ENCODE data around the gene ADGRD1. TPM values are rescaled to one million over a fixed set of nuclear protein-coding genes. Genes with fewer than 3 reads are reported as not detected.
"Not testable (repeated sequence)": the region's sequence is repeated elsewhere in the genome, so short reads cannot be mapped to it uniquely, and the experiment has no call there.

Gene ADGRD1
- polyA plus RNA-seq, 1 of the 3 experiments (the other 2 are of a cell fraction) = not detected

DNA sequence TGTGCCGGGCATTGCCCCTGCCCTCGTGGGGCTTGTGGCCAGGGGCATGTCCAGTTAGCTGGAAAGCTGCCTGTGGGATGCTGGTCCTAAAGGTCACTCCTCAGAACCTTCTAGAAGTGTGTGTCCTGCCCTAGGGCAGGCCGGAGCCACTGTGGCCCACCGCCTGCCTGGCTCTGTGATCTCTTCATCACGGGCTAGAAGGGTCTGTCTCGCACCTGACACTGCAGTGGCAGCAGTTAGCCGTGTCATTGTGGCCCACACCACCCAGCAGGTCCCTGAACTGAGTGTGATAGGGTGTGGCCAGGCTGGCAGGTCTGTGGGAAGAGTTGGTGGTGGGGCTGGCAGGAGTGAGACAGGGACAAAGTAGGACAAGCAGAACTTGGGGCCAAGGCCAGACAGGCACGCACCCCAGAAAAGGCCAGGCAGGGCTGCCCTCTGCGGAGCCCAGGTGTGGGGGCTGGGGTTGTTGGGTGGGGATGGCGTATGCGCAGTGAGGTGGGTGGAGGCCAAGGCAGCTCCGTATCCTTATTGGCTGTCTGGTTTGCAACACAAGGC is 41.2 kb downstream of the ADGRD1 start:
- H3F3A ChIP-seq (replicated peaks; ENCODE audit: insufficient read depth) = no peaks in the 10 kb centered on the region
- no peaks in the 10 kb centered on the region for H3K79me2 ChIP-seq (ENCODE audit: insufficient read depth)
- peaks cover 0 to 4% of the 10 kb centered on the region in 2 experiments; a peak in 1 of 4 replicates for H3K4me1 ChIP-seq (ENCODE audit: control insufficient read depth in 1 of 2, insufficient read depth in 2 of 2, low read depth in 1 of 2, low read length in 1 of 2)
- H3K27me3 ChIP-seq (ENCODE audit: insufficient read depth) = no peaks in the 10 kb centered on the region
- no peak overlapping the region for H3K9ac ChIP-seq
- H3K4me3 ChIP-seq (ENCODE audit: low read depth in 2 of 2, low read length in 1 of 2) = no peak overlapping the region
- no peaks in the 10 kb centered on the region for H3K9me2 ChIP-seq
- no peak overlapping the region for H3K27ac ChIP-seq (ENCODE audit: low read depth in 2 of 2, low read length in 1 of 2)
- WGBS (ENCODE audit: low lambda C conversion rate) = 56% methylated on average over 7 of the region's 12 CpGs
- no peaks in the 10 kb centered on the region for H3K9me3 ChIP-seq
- ChIA-PET POLR2A (no interaction called here), CTCF (no interaction called here)
- TF ChIP-seq RXRA (IDR thresholded peaks at IDR 0.05; ENCODE audit: borderline replicate concordance, low read depth) (no peak), TAF1 (IDR thresholded peaks at IDR 0.05; ENCODE audit: borderline replicate concordance, low read depth, low read length) (no peak), YY1 (IDR thresholded peaks at IDR 0.05; ENCODE audit: low read depth) (no peak), SIN3A (IDR thresholded peaks at IDR 0.05; ENCODE audit: borderline replicate concordance, low read depth, low read length) (no peak), EZH2phosphoT487 (IDR thresholded peaks at IDR 0.05; ENCODE audit: borderline replicate concordance, low read depth) (no peak), POLR2AphosphoS5 (IDR thresholded peaks at IDR 0.05; ENCODE audit: low read depth, low read length) (no peak), TCF12 (IDR thresholded peaks at IDR 0.05) (no peak), MXI1 (IDR thresholded peaks at IDR 0.05; ENCODE audit: low read depth, low read length) (no peak), RCOR1 (IDR thresholded peaks at IDR 0.05; ENCODE audit: low read length) (no peak), SMC3 (IDR thresholded peaks at IDR 0.05; ENCODE audit: low read depth, low read length) (no peak), JUND (IDR thresholded peaks at IDR 0.05) (no peak)
- TF ChIP-seq, protein P1, sequence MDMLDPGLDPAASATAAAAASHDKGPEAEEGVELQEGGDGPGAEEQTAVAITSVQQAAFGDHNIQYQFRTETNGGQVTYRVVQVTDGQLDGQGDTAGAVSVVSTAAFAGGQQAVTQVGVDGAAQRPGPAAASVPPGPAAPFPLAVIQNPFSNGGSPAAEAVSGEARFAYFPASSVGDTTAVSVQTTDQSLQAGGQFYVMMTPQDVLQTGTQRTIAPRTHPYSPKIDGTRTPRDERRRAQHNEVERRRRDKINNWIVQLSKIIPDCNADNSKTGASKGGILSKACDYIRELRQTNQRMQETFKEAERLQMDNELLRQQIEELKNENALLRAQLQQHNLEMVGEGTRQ (IDR thresholded peaks at IDR 0.05; ENCODE audit: borderline replicate concordance, low read depth, low read length) = no peak
- TF ChIP-seq, protein P2, sequence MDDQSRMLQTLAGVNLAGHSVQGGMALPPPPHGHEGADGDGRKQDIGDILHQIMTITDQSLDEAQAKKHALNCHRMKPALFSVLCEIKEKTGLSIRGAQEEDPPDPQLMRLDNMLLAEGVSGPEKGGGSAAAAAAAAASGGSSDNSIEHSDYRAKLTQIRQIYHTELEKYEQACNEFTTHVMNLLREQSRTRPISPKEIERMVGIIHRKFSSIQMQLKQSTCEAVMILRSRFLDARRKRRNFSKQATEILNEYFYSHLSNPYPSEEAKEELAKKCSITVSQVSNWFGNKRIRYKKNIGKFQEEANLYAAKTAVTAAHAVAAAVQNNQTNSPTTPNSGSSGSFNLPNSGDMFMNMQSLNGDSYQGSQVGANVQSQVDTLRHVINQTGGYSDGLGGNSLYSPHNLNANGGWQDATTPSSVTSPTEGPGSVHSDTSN (IDR thresholded peaks at IDR 0.05) = no peak
- H2AFZ ChIP-seq (ENCODE audit: low read depth) = no peak overlapping the region
- no peak for DNase-seq
- H3K4me2 ChIP-seq = no peak overlapping the region
- H3K36me3 ChIP-seq (replicated peaks in 1 of 2; ENCODE audit: control insufficient read depth in 1 of 2, insufficient read depth in 2 of 2, low read length in 1 of 2) = no peaks in the 10 kb centered on the region
- no peaks in the 10 kb centered on the region for H4K20me1 ChIP-seq (ENCODE audit: insufficient read depth)

DNA sequence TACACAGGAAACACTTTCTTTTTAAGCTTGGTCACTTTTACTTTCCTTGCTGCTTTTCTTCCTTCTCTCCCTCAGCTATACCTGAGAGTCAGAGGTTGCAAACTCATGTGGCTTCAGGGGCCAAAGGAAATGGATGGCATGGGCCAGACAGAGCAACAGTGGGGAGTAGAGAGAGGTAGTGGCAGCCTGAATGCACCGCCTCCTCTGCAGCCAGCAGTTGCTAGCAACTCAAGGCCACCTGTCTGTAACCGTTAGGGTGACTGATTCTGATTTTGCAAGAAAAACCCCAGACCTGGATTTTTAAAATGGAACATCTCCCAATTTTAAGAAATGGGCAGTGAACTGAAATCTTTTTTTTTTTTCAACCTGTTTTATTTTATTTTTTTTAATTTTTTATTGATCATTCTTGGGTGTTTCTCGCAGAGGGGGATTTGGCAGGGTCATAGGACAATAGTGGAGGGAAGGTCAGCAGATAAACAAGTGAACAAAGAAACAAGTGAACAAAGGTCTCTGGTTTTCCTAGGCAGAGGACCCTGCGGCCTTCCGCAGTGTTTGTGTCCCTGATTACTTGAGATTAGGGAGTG is 41.8 kb downstream of the ADGRD1 start:
- H3K4me1 ChIP-seq (ENCODE audit: control insufficient read depth in 1 of 2, insufficient read depth in 2 of 2, low read depth in 1 of 2, low read length in 1 of 2); H3K4me2 ChIP-seq; H3K4me3 ChIP-seq (ENCODE audit: low read depth in 2 of 2, low read length in 1 of 2); H3K79me2 ChIP-seq (ENCODE audit: insufficient read depth); CTCF ChIA-PET; H3K9ac ChIP-seq; H3K9me2 ChIP-seq; H3K36me3 ChIP-seq (replicated peaks in 1 of 2; ENCODE audit: control insufficient read depth in 1 of 2, insufficient read depth in 2 of 2, low read length in 1 of 2); H3K27me3 ChIP-seq (ENCODE audit: insufficient read depth); POLR2A ChIA-PET; DNase-seq; H2AFZ ChIP-seq (ENCODE audit: low read depth); H3K9me3 ChIP-seq; H4K20me1 ChIP-seq (ENCODE audit: insufficient read depth); H3F3A ChIP-seq (replicated peaks; ENCODE audit: insufficient read depth); H3K27ac ChIP-seq (ENCODE audit: low read depth in 2 of 2, low read length in 1 of 2): not testable (repeated sequence)
- WGBS (ENCODE audit: low lambda C conversion rate) = 51% methylated on average over 5 of the region's 5 CpGs

All from SK-N-SH (cell line).